Peyer's patch (tissue), 4 donors: ENCODE results near the gene GBX1. TPM values are rescaled to one million over a fixed set of nuclear protein-coding genes. Genes with fewer than 3 reads are reported as not detected.

Source experiments
- DNase-seq, 3 donors: peaks; one replicate each; pipeline ENCODE4 v3.0.0-alpha.2; 2017 to 2019
- H3K27ac ChIP-seq, 4 donors: fragments of 200-600 bp; sonication (generic); one replicate each; pipeline ENCODE4 v1.5.1; 2016 to 2019
- H3K27me3 ChIP-seq, 2 donors: fragments of 200-600 bp; sonication (generic); one replicate each; pipeline ENCODE4 v1.5.1; 2019
- H3K36me3 ChIP-seq, 3 donors: fragments of 200-600 bp; sonication (generic); one replicate each; pipeline ENCODE4 v1.5.1; 2016 to 2019
- H3K4me1 ChIP-seq, 4 donors: fragments of 200-600 bp; sonication (generic); one replicate each; pipeline ENCODE4 v1.5.1; 2016 to 2019
- H3K4me3 ChIP-seq, 4 donors: fragments of 200-600 bp; sonication (generic); 1 replicate in 3 of 4; 2 replicates in 1 of 4; pipeline ENCODE4 v1.5.1; 2016 to 2019; ENCODE audit warnings: mild to moderate bottlenecking in 1 of 4
- H3K9me3 ChIP-seq, 4 donors: fragments of 200-600 bp; sonication (generic); one replicate each; pipeline ENCODE4 v1.5.1; 2016 to 2019; ENCODE audit warnings: mild to moderate bottlenecking in 1 of 4
- CTCF ChIP-seq, 6 experiments: fragments of 450-650 bp in 4 of 6; fragments of 200-600 bp in 2 of 6; sonication (generic) in 1 of 6; IDR thresholded peaks; one replicate each; pipeline ENCODE4 v1.5.1; 2017 to 2019; ENCODE audit warnings: antibody characterized with exemption in 6 of 6, mild to moderate bottlenecking in 3 of 6, moderate library complexity in 1 of 6
- POLR2A ChIP-seq, 2 donors: fragments of 450-650 bp; IDR thresholded peaks; one replicate each; pipeline ENCODE4 v1.5.1; 2017; ENCODE audit warnings: antibody characterized with exemption in 2 of 2, mild to moderate bottlenecking in 2 of 2, moderate library complexity in 2 of 2
- total RNA-seq, 4 donors: library from RNA; depleted of rRNA; stranded (reverse); fragments of >200 nt; gene quantifications; one replicate each; pipeline ENCODE4 v1.1.0, GENCODE V29; 2016

The GBX1 gene
- total RNA-seq, 4 donors from 2014 or later = not detected

GRCh38 chr7:151148319-151149259, 18.9 kb downstream of the GBX1 start:
- H3K27me3 ChIP-seq = no peaks in the 10 kb centered on the region
- no peak for DNase-seq
- no peaks in the 10 kb centered on the region for H3K9me3 ChIP-seq
- H3K4me1 ChIP-seq = no peaks in the 10 kb centered on the region
- no peak overlapping the region for H3K4me3 ChIP-seq
- H3K27ac ChIP-seq = no peak overlapping the region
- no peak for TF ChIP-seq POLR2A (IDR thresholded peaks at IDR 0.05)
- H3K36me3 ChIP-seq = peaks cover 0 to 9% (median 0%) of the 10 kb centered on the region in 3 donors

GRCh38 chr7:151146761-151147160, 20.7 kb downstream of the GBX1 start:
- H3K36me3 ChIP-seq = peaks cover 0 to 27% (median 0%) of the 10 kb centered on the region in 3 donors
- TF ChIP-seq CTCF (IDR thresholded peaks at IDR 0.05) (no peak), POLR2A (IDR thresholded peaks at IDR 0.05) (no peak)
- H3K27ac ChIP-seq = no peak overlapping the region
- H3K4me3 ChIP-seq = no peak overlapping the region
- no peaks in the 10 kb centered on the region for H3K9me3 ChIP-seq
- DNase-seq = no peak
- H3K4me1 ChIP-seq = no peaks in the 10 kb centered on the region
- H3K27me3 ChIP-seq = no peaks in the 10 kb centered on the region

GRCh38 chr7:151144387-151144786, 23.1 kb downstream of the GBX1 start:
- Histone ChIP-seq H3K36me3 (peaks cover 0 to 44% (median 0%) of the 10 kb centered on the region in 3 donors), H3K27me3 (no peaks in the 10 kb centered on the region), H3K4me3 (no peak overlapping the region), H3K9me3 (no peaks in the 10 kb centered on the region), H3K27ac (no peak overlapping the region), H3K4me1 (no peaks in the 10 kb centered on the region)
- no peak for DNase-seq
- no peak for TF ChIP-seq POLR2A (IDR thresholded peaks at IDR 0.05)
- no peak for TF ChIP-seq CTCF (IDR thresholded peaks at IDR 0.05)

GRCh38 chr7:151143261-151144015, 24.1 kb downstream of the GBX1 start:
- TF ChIP-seq CTCF (IDR thresholded peaks at IDR 0.05) = no peak
- TF ChIP-seq POLR2A (IDR thresholded peaks at IDR 0.05) = no peak
- Histone ChIP-seq H3K4me3 (no peak overlapping the region), H3K9me3 (no peaks in the 10 kb centered on the region), H3K27ac (no peak overlapping the region), H3K27me3 (no peaks in the 10 kb centered on the region), H3K4me1 (no peaks in the 10 kb centered on the region), H3K36me3 (peaks cover 0 to 49% (median 0%) of the 10 kb centered on the region in 3 donors)
- DNase-seq = peak in 1 of 3 donors; percentile 40

- Histone ChIP-seq H3K9me3 (no peaks in the 10 kb centered on the region), H3K27ac (no peak overlapping the region), H3K27me3 (no peaks in the 10 kb centered on the region), H3K4me1 (no peaks in the 10 kb centered on the region), H3K4me3 (no peak overlapping the region), H3K36me3 (peaks cover 0 to 53% (median 0%) of the 10 kb centered on the region in 3 donors)
- TF ChIP-seq POLR2A (IDR thresholded peaks at IDR 0.05) (no peak), CTCF (IDR thresholded peaks at IDR 0.05) (no peak)
- DNase-seq = peak in 1 of 3 donors; percentile 34
Measured at GRCh38 chr7:151142686-151143040, 24.8 kb downstream of the GBX1 start.
